HEK293 (cell line): ENCODE measurements around the gene FXN.
"Not testable (repeated sequence)": the region's sequence is repeated elsewhere in the genome, so short reads cannot be mapped to it uniquely, and the experiment has no call there.

Experiments used
- CTCF ChIA-PET: fragments of 350-600 bp; formaldehyde crosslinking; extraction: SDS; loops from one replicate; lab custom pipeline; 2021; ENCODE audit warnings: antibody characterized with exemption; lab: Yijun Ruan, JAX
- POLR2A ChIA-PET: fragments of 300-600 bp; formaldehyde crosslinking; extraction: SDS; loops from one replicate; lab custom pipeline; 2020; ENCODE audit warnings: antibody characterized with exemption, inconsistent platforms; lab: Yijun Ruan, JAX
- H3K27ac ChIP-seq: fragments of 200-500 bp; sonication (Bioruptor generic); 2 replicates; pipeline ENCODE4 v1.5.1; 2014; ENCODE audit warnings: low read depth, low read length, control low read depth, inconsistent platforms; ENCODE audit errors: extremely low read depth
- H3K36me3 ChIP-seq, 2 experiments: fragments of 200-500 bp in 1 of 2; sonication (Bioruptor generic) in 1 of 2; 1 replicate in 1 of 2; 2 replicates in 1 of 2; pipeline ENCODE4 v1.5.1; 2014 to 2017; ENCODE audit warnings: inconsistent platforms in 2 of 2, low read length in 2 of 2; ENCODE audit not compliant: control insufficient read depth in 2 of 2, insufficient read depth in 1 of 2
- H3K4me1 ChIP-seq: fragments of 200-500 bp; sonication (Bioruptor generic); 2 replicates; pipeline ENCODE4 v1.5.1; 2014; ENCODE audit warnings: mild to moderate bottlenecking, low read length, inconsistent platforms; ENCODE audit not compliant: control insufficient read depth, insufficient read depth
- H3K4me3 ChIP-seq: 2 replicates; pipeline ENCODE4 v1.5.1; 2011; ENCODE audit warnings: low read depth, mild to moderate bottlenecking, control low read depth, low read length, moderate library complexity
- H3K9me3 ChIP-seq: fragments of 200-500 bp; sonication (Bioruptor generic); 2 replicates; pipeline ENCODE4 v1.5.1; 2014; ENCODE audit warnings: low read depth, low read length, inconsistent platforms; ENCODE audit not compliant: control insufficient read depth, insufficient read depth
- KLF1 ChIP-seq: fragments of 450-650 bp; formaldehyde crosslinking; IDR thresholded peaks from 2 replicates; pipeline ENCODE4 v1.5.1; 2016; ENCODE audit warnings: missing biosample characterization, missing genetic modification characterization
- KLF16 ChIP-seq: fragments of 450-650 bp; formaldehyde crosslinking; IDR thresholded peaks from 2 replicates; pipeline ENCODE4 v1.5.1; 2017; ENCODE audit warnings: missing biosample characterization, missing genetic modification characterization
- KLF9 ChIP-seq: fragments of 450-650 bp; formaldehyde crosslinking; IDR thresholded peaks from 2 replicates; pipeline ENCODE4 v1.5.1; 2016; ENCODE audit warnings: missing biosample characterization, missing genetic modification characterization, low read depth
- PRDM6 ChIP-seq: fragments of 450-650 bp; formaldehyde crosslinking; IDR thresholded peaks from 2 replicates; pipeline ENCODE4 v1.5.1; 2017; ENCODE audit warnings: missing biosample characterization, missing genetic modification characterization
- SETDB1 ChIP-seq: IDR thresholded peaks from one replicate; pipeline ENCODE4 v1.6.1; 2017; ENCODE audit warnings: mild to moderate bottlenecking, low read length, moderate library complexity, mixed read lengths; ENCODE audit not compliant: insufficient read length
- ZBTB8A ChIP-seq: fragments of 450-650 bp; formaldehyde crosslinking; IDR thresholded peaks from 2 replicates; pipeline ENCODE4 v1.5.1; 2016; ENCODE audit warnings: missing biosample characterization, missing genetic modification characterization
- ZNF155 ChIP-seq: fragments of 450-650 bp; formaldehyde crosslinking; IDR thresholded peaks from 2 replicates; pipeline ENCODE4 v1.5.1; 2016; ENCODE audit warnings: missing biosample characterization, missing genetic modification characterization
- ZNF223 ChIP-seq: fragments of 450-650 bp; formaldehyde crosslinking; IDR thresholded peaks from 2 replicates; pipeline ENCODE4 v1.5.1; 2016; ENCODE audit warnings: missing biosample characterization, missing genetic modification characterization
- ZNF404 ChIP-seq: fragments of 450-650 bp; formaldehyde crosslinking; IDR thresholded peaks from 2 replicates; pipeline ENCODE4 v1.5.1; 2017; ENCODE audit warnings: missing biosample characterization, missing genetic modification characterization
- ZNF639 ChIP-seq: fragments of 450-650 bp; formaldehyde crosslinking; IDR thresholded peaks from 2 replicates; pipeline ENCODE4 v1.5.1; 2016; ENCODE audit warnings: missing biosample characterization, missing genetic modification characterization
- ZNF792 ChIP-seq: fragments of 450-650 bp; formaldehyde crosslinking; IDR thresholded peaks from 2 replicates; pipeline ENCODE4 v1.5.1; 2016; ENCODE audit warnings: missing biosample characterization, missing genetic modification characterization

The FXN gene

GRCh38 chr9:69097923-69098593 lies 62.5 kb downstream of the FXN start:
- Histone ChIP-seq H3K9me3 (no peaks in the 10 kb centered on the region), H3K4me1 (no peaks in the 10 kb centered on the region; the same call in 1 of the 2 replicates), H3K36me3 (no peaks in the 10 kb centered on the region), H3K27ac (no peak overlapping the region), H3K4me3 (no peak overlapping the region)
- POLR2A ChIA-PET, result interaction anchor here (0.7 to 0.9 kb wide), 2 partner anchors 51 to 83 kb away, joined by 3 to 10 read pairs; no protein-coding TSS in a partner anchor
- CTCF ChIA-PET, result interaction anchor here (0.5 kb wide), 1 partner anchor 117 kb away, joined by 7 read pairs; no protein-coding TSS in a partner anchor
- TF ChIP-seq PRDM6 (tag by site-specific recombination) (peak; percentile 27; the same call in 1 of the 2 replicates), ZNF404 (tag by site-specific recombination) (no peak)

GRCh38 chr9:69103348-69103996 lies 67.9 kb downstream of the FXN start:
- H3K27ac ChIP-seq, H3K9me3 ChIP-seq, H3K4me1 ChIP-seq, H3K36me3 ChIP-seq, H3K4me3 ChIP-seq, POLR2A ChIA-PET: not testable (repeated sequence)
- CTCF ChIA-PET, result interaction anchor here (0.9 kb wide), 1 partner anchor 49 kb away, joined by 4 read pairs; no protein-coding TSS in a partner anchor

- TF ChIP-seq ZBTB8A (tag by site-specific recombination) (no peak), KLF1 (tag by site-specific recombination) (0 out of 2 replicates have a peak, but pooled peaks have one; percentile 16)
- H3K27ac ChIP-seq, result no peak overlapping the region
- no peaks in the 10 kb centered on the region for H3K9me3 ChIP-seq
- ChIA-PET CTCF (no interaction called here), POLR2A (interaction anchor here (0.6 kb wide), 1 partner anchor 12 kb away, joined by 6 read pairs; no protein-coding TSS in a partner anchor)
- no peaks in the 10 kb centered on the region for H3K36me3 ChIP-seq
- H3K4me1 ChIP-seq, result no peaks in the 10 kb centered on the region
- no peak overlapping the region for H3K4me3 ChIP-seq
These were observed 69.4 kb downstream of the FXN start for GRCh38 chr9:69104830-69105527.

- H3K27ac ChIP-seq, result no peak overlapping the region
- CTCF ChIA-PET, result no interaction called here
- no peaks in the 10 kb centered on the region for H3K36me3 ChIP-seq
- H3K4me1 ChIP-seq, result no peaks in the 10 kb centered on the region
- no peak for TF ChIP-seq ZNF223 (tag by site-specific recombination)
- no peak for TF ChIP-seq ZNF639 (tag by site-specific recombination)
- TF ChIP-seq ZNF155 (tag by site-specific recombination), result no peak
- no peak for TF ChIP-seq KLF16 (tag by site-specific recombination)
- no peak for TF ChIP-seq ZNF792 (tag by site-specific recombination)
- no peak for TF ChIP-seq SETDB1
- no peak for TF ChIP-seq KLF9 (tag by site-specific recombination)
- no peak overlapping the region for H3K4me3 ChIP-seq
- H3K9me3 ChIP-seq, result no peaks in the 10 kb centered on the region
- POLR2A ChIA-PET, result no interaction called here
These were observed 72.2 kb downstream of the FXN start for GRCh38 chr9:69107771-69108170.

- CTCF ChIA-PET, H3K36me3 ChIP-seq, POLR2A ChIA-PET, H3K27ac ChIP-seq, H3K4me3 ChIP-seq, H3K4me1 ChIP-seq, H3K9me3 ChIP-seq: not testable (repeated sequence)
These were observed 73.2 kb downstream of the FXN start for GRCh38 chr9:69108706-69109105.
